H1 (cell line): ENCODE data around the gene CXCL17. TPM values are rescaled to one million over a fixed set of nuclear protein-coding genes. Genes with fewer than 3 reads are reported as not detected.

Source experiments
- CTCF ChIA-PET: fragments of 300-600 bp; sonication (Branson Sonifier 250); formaldehyde crosslinking; loops from one replicate; lab custom pipeline; 2021; ENCODE audit not compliant: partially characterized antibody; lab: Charles Lee
- POLR2A ChIA-PET: fragments of 300-600 bp; sonication (Branson Sonifier 250); formaldehyde crosslinking; loops from one replicate; lab custom pipeline; 2021; ENCODE audit warnings: inconsistent platforms; ENCODE audit not compliant: partially characterized antibody; lab: Charles Lee
- DNase-seq, 2 experiments: peaks; one replicate each; pipeline versions ENCODE4 v3.0.0 to v3.0.0-alpha.2; 2010 to 2022; ENCODE audit warnings: low spot score in 2 of 2, low read depth in 1 of 2, mixed read lengths in 1 of 2
- FAIRE-seq: peaks from 2 replicates; lab custom pipeline; 2011; peaks lifted over from hg19 to GRCh38; lab: Jason Lieb, UNC
- H2AFZ ChIP-seq: 2 replicates; pipeline ENCODE4 v1.8.1; 2012; ENCODE audit warnings: low read length, inconsistent platforms
- H2AK5ac ChIP-seq: 2 replicates; pipeline ENCODE4 v1.6.1; 2013; ENCODE audit warnings: low read depth, low read length
- H2BK120ac ChIP-seq: replicated peaks from 2 replicates; pipeline ENCODE3; 2013; ENCODE audit warnings: low read depth, low read length, inconsistent platforms
- H2BK12ac ChIP-seq: 2 replicates; pipeline ENCODE4 v1.6.1; 2013; ENCODE audit warnings: low read depth, low read length
- H2BK15ac ChIP-seq: 2 replicates; pipeline ENCODE4 v1.6.1; 2013; ENCODE audit warnings: low read length
- H2BK20ac ChIP-seq: 2 replicates; pipeline ENCODE4 v1.6.1; 2013; ENCODE audit warnings: low read length
- H2BK5ac ChIP-seq: 2 replicates; pipeline ENCODE4 v1.6.1; 2013; ENCODE audit warnings: low read depth, low read length
- H3K14ac ChIP-seq: 2 replicates; pipeline ENCODE4 v1.6.1; 2013; ENCODE audit warnings: inconsistent platforms; ENCODE audit not compliant: insufficient read length
- H3K18ac ChIP-seq: 2 replicates; pipeline ENCODE4 v1.6.1; 2013; ENCODE audit warnings: low read length; ENCODE audit errors: extremely low read depth
- H3K23ac ChIP-seq: 2 replicates; pipeline ENCODE4 v1.6.1; 2013; ENCODE audit warnings: inconsistent platforms; ENCODE audit not compliant: insufficient read length
- H3K23me2 ChIP-seq: 2 replicates; pipeline ENCODE4 v1.6.1; 2013; ENCODE audit warnings: low read depth, low read length
- H3K27ac ChIP-seq: 2 replicates; pipeline ENCODE4 v1.6.1; 2011; ENCODE audit warnings: low read depth, low read length, inconsistent platforms
- H3K27me3 ChIP-seq, 4 experiments: replicated peaks in 1 of 4; 1 replicate in 1 of 4; 2 replicates in 3 of 4; pipeline versions ENCODE4 v1.6.1 to v1.8.1; 2011 to 2013; ENCODE audit warnings: low read length in 3 of 4, mild to moderate bottlenecking in 3 of 4, inconsistent platforms in 2 of 4, mixed read lengths in 2 of 4, moderate library complexity in 1 of 4; ENCODE audit not compliant: control insufficient read depth in 3 of 4, insufficient read depth in 3 of 4; ENCODE audit errors: extremely low read depth in 1 of 4
- H3K36me3 ChIP-seq, 4 experiments: 2 replicates each; pipeline versions ENCODE4 v1.6.1 to v1.8.1; 2011 to 2013; ENCODE audit warnings: mild to moderate bottlenecking in 4 of 4, low read length in 3 of 4, moderate library complexity in 2 of 4, control low read depth in 1 of 4, inconsistent platforms in 1 of 4; ENCODE audit not compliant: insufficient read depth in 4 of 4, control insufficient read depth in 2 of 4
- H3K4ac ChIP-seq: replicated peaks from 2 replicates; pipeline ENCODE3; 2013; ENCODE audit warnings: low read length, low read depth, mixed read lengths, inconsistent platforms; ENCODE audit not compliant: insufficient read length
- H3K4me1 ChIP-seq, 4 experiments: replicated peaks in 1 of 4; 1 replicate in 1 of 4; 2 replicates in 3 of 4; pipeline versions ENCODE4 v1.6.1 to v1.8.1; 2011 to 2013; ENCODE audit warnings: low read length in 3 of 4, inconsistent platforms in 2 of 4, mixed read lengths in 1 of 4; ENCODE audit not compliant: insufficient read depth in 4 of 4, control insufficient read depth in 3 of 4
- H3K4me2 ChIP-seq, 2 experiments: 2 replicates each; pipeline versions ENCODE4 v1.6.1 to v1.8.1; 2011 to 2013; ENCODE audit warnings: low read depth in 2 of 2, low read length in 2 of 2, control low read depth in 1 of 2, inconsistent platforms in 1 of 2, mild to moderate bottlenecking in 1 of 2; ENCODE audit not compliant: insufficient read depth in 1 of 2
- H3K4me3 ChIP-seq, 4 experiments: fragments of 200-600, 300-600 bp in 1 of 4; sonication (generic), shearing (Covaris generic), sonication (Bioruptor Twin) in 1 of 4; 2 replicates each; pipeline versions ENCODE4 v1.5.1 to v1.8.1; 2011 to 2016; ENCODE audit warnings: low read length in 4 of 4, low read depth in 3 of 4, control low read depth in 2 of 4, inconsistent platforms in 2 of 4, mild to moderate bottlenecking in 2 of 4, mixed read lengths in 1 of 4, moderate library complexity in 1 of 4; ENCODE audit not compliant: insufficient read depth in 2 of 4; ENCODE audit errors: extremely low read depth in 1 of 4
- H3K56ac ChIP-seq: replicated peaks from 2 replicates; pipeline ENCODE3; 2013; ENCODE audit warnings: low read depth, mild to moderate bottlenecking, mixed read lengths, low read length, inconsistent platforms; ENCODE audit not compliant: insufficient read length
- H3K79me1 ChIP-seq: 2 replicates; pipeline ENCODE4 v1.6.1; 2013; ENCODE audit warnings: low read depth, low read length, control low read depth
- H3K79me2 ChIP-seq, 2 experiments: 2 replicates each; pipeline versions ENCODE4 v1.6.1 to v1.8.1; 2012 to 2013; ENCODE audit warnings: low read length in 2 of 2, mild to moderate bottlenecking in 2 of 2, inconsistent platforms in 1 of 2; ENCODE audit not compliant: insufficient read depth in 2 of 2, control insufficient read depth in 1 of 2
- H3K9ac ChIP-seq, 4 experiments: replicated peaks in 1 of 4; 1 replicate in 1 of 4; 2 replicates in 3 of 4; pipeline versions ENCODE4 v1.6.1 to v1.8.1; 2011 to 2013; ENCODE audit warnings: low read depth in 3 of 4, low read length in 3 of 4, control low read depth in 2 of 4, mild to moderate bottlenecking in 2 of 4, moderate library complexity in 2 of 4, inconsistent platforms in 1 of 4; ENCODE audit errors: extremely low read depth in 1 of 4
- H3K9me3 ChIP-seq, 2 experiments: 2 replicates each; pipeline versions ENCODE4 v1.6.1 to v1.8.1; 2012 to 2013; ENCODE audit warnings: mild to moderate bottlenecking in 2 of 2, moderate library complexity in 2 of 2, control low read depth in 1 of 2, inconsistent platforms in 1 of 2, low read depth in 1 of 2, low read length in 1 of 2, mixed read lengths in 1 of 2; ENCODE audit not compliant: insufficient read depth in 2 of 2
- H4K20me1 ChIP-seq, 2 experiments: replicated peaks in 1 of 2; 2 replicates each; pipeline versions ENCODE3 to v1.8.1; 2011 to 2013; ENCODE audit warnings: inconsistent platforms in 2 of 2, low read length in 2 of 2, mild to moderate bottlenecking in 1 of 2; ENCODE audit not compliant: insufficient read depth in 2 of 2, control insufficient read depth in 1 of 2
- H4K5ac ChIP-seq: 2 replicates; pipeline ENCODE4 v1.6.1; 2013; ENCODE audit warnings: low read length, low read depth, mixed read lengths, inconsistent platforms; ENCODE audit not compliant: insufficient read length
- H4K8ac ChIP-seq: 2 replicates; pipeline ENCODE4 v1.8.0; 2013; ENCODE audit warnings: mild to moderate bottlenecking, moderate library complexity, low read length, inconsistent platforms; ENCODE audit not compliant: insufficient read depth; ENCODE audit errors: extremely low read depth
- H4K91ac ChIP-seq: replicated peaks from 2 replicates; pipeline ENCODE3; 2013; ENCODE audit warnings: low read length, mixed read lengths, inconsistent platforms; ENCODE audit not compliant: insufficient read length
- E2F6 ChIP-seq: IDR thresholded peaks from 2 replicates; pipeline ENCODE4 v1.6.1; 2012; ENCODE audit warnings: inconsistent platforms
- EZH2 ChIP-seq: fragments of 200-600 bp; sonication (generic); IDR thresholded peaks from 2 replicates; pipeline ENCODE4 v1.7.1; 2012; ENCODE audit warnings: low read depth, mild to moderate bottlenecking, moderate library complexity, low read length, inconsistent platforms; ENCODE audit not compliant: severe bottlenecking
- SAP30 ChIP-seq: fragments of 300-600 bp; sonication (generic); IDR thresholded peaks from 2 replicates; pipeline ENCODE4 v1.7.1; 2012; ENCODE audit warnings: low read length, moderate library complexity, mild to moderate bottlenecking, inconsistent platforms; ENCODE audit not compliant: insufficient read depth, insufficient replicate concordance
- SP4 ChIP-seq: IDR thresholded peaks from 2 replicates; pipeline ENCODE4 v1.6.1; 2012; ENCODE audit warnings: low read length, inconsistent platforms
- SUZ12 ChIP-seq: fragments of 200-600 bp; sonication (generic); IDR thresholded peaks from 2 replicates; pipeline ENCODE4 v1.6.1; 2012; ENCODE audit warnings: mild to moderate bottlenecking, inconsistent platforms, low read length, moderate library complexity, mixed read lengths
- TBP ChIP-seq: IDR thresholded peaks from 2 replicates; pipeline ENCODE4 v1.6.1; 2011; ENCODE audit warnings: low read depth, low read length, improper control_type of control experiment
- WGBS, 2 experiments: shearing (Covaris generic) in 1 of 2; methylation state at CpG; one replicate each; pipeline versions ENCODE4 v1.1.6 to v1.1.7; 2013 to 2015; ENCODE audit warnings: low lambda C conversion rate in 2 of 2, mixed read lengths in 2 of 2, inconsistent platforms in 1 of 2, low coverage in 1 of 2, missing lambda C conversion rate in 1 of 2; ENCODE audit not compliant: insufficient replicate concordance in 2 of 2, insufficient coverage in 1 of 2, insufficient read length in 1 of 2; ENCODE audit errors: extremely low coverage in 1 of 2, missing lambda C conversion rate in 1 of 2; 5-methylcytosine and 5-hydroxymethylcytosine counted together
- long read RNA-seq, 2 experiments: library from RNA in 1 of 2; library from capped mRNA in 1 of 2; stranded (forward); transcript quantifications; one replicate each; pipeline ENCODE4 v2.0.0, GENCODE V29; 2021; ENCODE audit warnings: inconsistent platforms in 1 of 2
- polyA minus RNA-seq, 3 experiments: library from RNA; depleted of rRNA, polyadenylated mRNA; stranded (reverse); fragments of >200 nt; gene quantifications; 1 replicate in 2 of 3; 2 replicates in 1 of 3; pipeline ENCODE4 v1.2.3, GENCODE V29; 2011
- polyA plus RNA-seq, 7 experiments: library from polyadenylated mRNA; depleted of rRNA in 3 of 7; stranded (reverse) in 5 of 7; unstranded in 2 of 7; fragments of >200 nt in 5 of 7; fragments of 200-250 nt in 2 of 7; gene quantifications; 1 replicate in 5 of 7; 2 replicates in 1 of 7; 4 replicates in 1 of 7; pipeline versions ENCODE4 v1.2.1 to v1.2.3, GENCODE V29; 2011 to 2013; ENCODE audit warnings: missing spikeins in 2 of 7, mixed read lengths in 2 of 7
- total RNA-seq: library from RNA; stranded (reverse); fragmentation: NEBNext Ultra II Directional; extraction: Animal tissue kit (Norgen Biotek cat#: 25700); gene quantifications from 2 replicates; pipeline ENCODE4 v1.2.1, GENCODE V29; 2021
- TF ChIP-seq, protein P1 (sequence below): IDR thresholded peaks from 2 replicates; pipeline ENCODE4 v1.6.1; 2012; ENCODE audit warnings: inconsistent platforms

Gene CXCL17
- not detected in 2 replicates for total RNA-seq
- 0.11 TPM in 1 of 2 replicates, not detected in the other for polyA plus RNA-seq (2011; rRNA removed)
- polyA plus RNA-seq (2011; cell fraction: cytosol; rRNA removed) = 0.09 TPM
- polyA plus RNA-seq (2011; cell fraction: nucleus; rRNA removed) = not detected
- polyA plus RNA-seq (2012, experiment 1 of 2) = not detected in 4 replicates
- polyA plus RNA-seq (2012, experiment 2 of 2) = not detected
- not detected for polyA plus RNA-seq (2013, experiment 1 of 2)
- polyA plus RNA-seq (2013, experiment 2 of 2) = 0.06 TPM
- not detected in 2 replicates for polyA minus RNA-seq (2011; rRNA and poly(A)+ RNA removed)
- not detected for polyA minus RNA-seq (2011; cell fraction: cytosol; rRNA and poly(A)+ RNA removed)
- polyA minus RNA-seq (2011; cell fraction: nucleus; rRNA and poly(A)+ RNA removed) = not detected
- long read RNA-seq, experiment 1 = 0 reads
- long read RNA-seq, experiment 2 = 0 reads

DNA sequence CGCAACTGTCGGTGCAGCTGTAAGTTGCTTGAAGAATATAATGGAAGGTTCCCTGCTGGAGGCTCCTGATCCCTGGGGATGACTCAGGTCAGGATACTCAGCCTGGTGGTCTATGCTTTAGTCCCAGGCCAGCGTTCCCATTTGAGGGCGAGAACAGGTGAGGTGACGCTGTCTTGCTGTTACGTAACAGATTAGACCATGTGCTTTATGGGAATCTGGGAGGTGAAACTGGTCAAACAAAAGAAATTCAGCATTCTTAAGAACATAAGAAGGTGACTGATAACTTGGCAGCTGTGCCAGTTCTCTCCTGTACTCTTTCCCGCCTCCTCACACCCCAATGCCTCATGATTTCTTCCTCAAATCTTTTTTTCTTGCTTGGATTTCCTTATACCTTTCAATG lies at the start of gene CXCL17:
Gene CXCL17 (minus strand): TSS at position 114 of the 400 bp plus-strand sequence. CDS start 114 bp downstream, outside the sequence.
- Histone ChIP-seq H4K5ac (no peak within 1 kb of the TSS), H3K23ac (no peak within 1 kb of the TSS), H3K36me3 (no peaks in the 10 kb centered on the region), H2AFZ (no peak within 1 kb of the TSS; the same call in 1 of the 2 replicates), H2BK5ac (no peak within 1 kb of the TSS), H3K23me2 (no peaks in the 10 kb centered on the region; the same call in 1 of the 2 replicates), H4K20me1 (no peaks in the 10 kb centered on the region), H3K18ac (no peak within 1 kb of the TSS), H2BK120ac (no peak within 1 kb of the TSS), H3K4me1 (peaks cover 0 to 7% (median 0%) of the 10 kb centered on the region in 4 experiments; a peak in 2 of 7 replicates), H2BK15ac (no peak within 1 kb of the TSS), H2BK12ac (no peak within 1 kb of the TSS), H3K14ac (no peak within 1 kb of the TSS), H4K91ac (no peak within 1 kb of the TSS), H3K27ac (no peak within 1 kb of the TSS), H3K4ac (no peak within 1 kb of the TSS), H3K79me2 (no peaks in the 10 kb centered on the region), H3K9me3 (no peaks in the 10 kb centered on the region), H3K27me3 (no peaks in the 10 kb centered on the region; a peak in 1 of 7 replicates), H4K8ac (no peak within 1 kb of the TSS), H3K56ac (no peak within 1 kb of the TSS), H3K9ac (no peak within 1 kb of the TSS), H2BK20ac (no peak within 1 kb of the TSS), H2AK5ac (no peak within 1 kb of the TSS), H3K79me1 (no peaks in the 10 kb centered on the region), H3K4me3 (no peak within 1 kb of the TSS), H3K4me2 (no peak within 1 kb of the TSS)
- CTCF ChIA-PET = interaction anchor here (0.9 to 5.9 kb wide), 9 partner anchors 9 to 124 kb away, joined by 3 to 72 read pairs (median 9); partner anchors contain the start of genes CEACAM1 and LIPE
- DNase-seq (no peak), FAIRE-seq (no peak)
- POLR2A ChIA-PET = interaction anchor here (0.8 to 1.6 kb wide), 2 partner anchors 19 to 70 kb away, joined by 3 to 4 read pairs; no protein-coding TSS in a partner anchor
- WGBS, 2 experiments = 88% methylated on average over 7 of the region's 7 CpGs; no CpG with 5 or more reads in 1 of the 2 experiments
- TF ChIP-seq SAP30 = no peak
- no peak for TF ChIP-seq SUZ12
- TF ChIP-seq, protein P1, sequence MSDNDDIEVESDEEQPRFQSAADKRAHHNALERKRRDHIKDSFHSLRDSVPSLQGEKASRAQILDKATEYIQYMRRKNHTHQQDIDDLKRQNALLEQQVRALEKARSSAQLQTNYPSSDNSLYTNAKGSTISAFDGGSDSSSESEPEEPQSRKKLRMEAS = peak; percentile 24; the same call in 1 of the 2 replicates
- TF ChIP-seq E2F6 = peak; percentile 59; the same call in 1 of the 2 replicates
- no peak for TF ChIP-seq SP4
- no peak for TF ChIP-seq EZH2
- no peak for TF ChIP-seq TBP
